Fibroblast of lung (primary cell): ENCODE data around the gene ROR2.

Experiments used
- EZH2 ChIP-seq: IDR thresholded peaks from 2 replicates; pipeline ENCODE4 v1.5.1; 2012; ENCODE audit warnings: low read length, control low read depth, mild to moderate bottlenecking; ENCODE audit errors: missing control alignments
- TF ChIP-seq, protein P1 (sequence below), 2 donors: IDR thresholded peaks in 1 of 2; conservative IDR thresholded peaks in 1 of 2; 1 replicate in 1 of 2; 2 replicates in 1 of 2; pipeline ENCODE4 v1.5.1; 2011 to 2012; ENCODE audit warnings: low read length in 2 of 2, control low read depth in 1 of 2, inconsistent platforms in 1 of 2, low read depth in 1 of 2, mild to moderate bottlenecking in 1 of 2

- TF ChIP-seq, protein P1, sequence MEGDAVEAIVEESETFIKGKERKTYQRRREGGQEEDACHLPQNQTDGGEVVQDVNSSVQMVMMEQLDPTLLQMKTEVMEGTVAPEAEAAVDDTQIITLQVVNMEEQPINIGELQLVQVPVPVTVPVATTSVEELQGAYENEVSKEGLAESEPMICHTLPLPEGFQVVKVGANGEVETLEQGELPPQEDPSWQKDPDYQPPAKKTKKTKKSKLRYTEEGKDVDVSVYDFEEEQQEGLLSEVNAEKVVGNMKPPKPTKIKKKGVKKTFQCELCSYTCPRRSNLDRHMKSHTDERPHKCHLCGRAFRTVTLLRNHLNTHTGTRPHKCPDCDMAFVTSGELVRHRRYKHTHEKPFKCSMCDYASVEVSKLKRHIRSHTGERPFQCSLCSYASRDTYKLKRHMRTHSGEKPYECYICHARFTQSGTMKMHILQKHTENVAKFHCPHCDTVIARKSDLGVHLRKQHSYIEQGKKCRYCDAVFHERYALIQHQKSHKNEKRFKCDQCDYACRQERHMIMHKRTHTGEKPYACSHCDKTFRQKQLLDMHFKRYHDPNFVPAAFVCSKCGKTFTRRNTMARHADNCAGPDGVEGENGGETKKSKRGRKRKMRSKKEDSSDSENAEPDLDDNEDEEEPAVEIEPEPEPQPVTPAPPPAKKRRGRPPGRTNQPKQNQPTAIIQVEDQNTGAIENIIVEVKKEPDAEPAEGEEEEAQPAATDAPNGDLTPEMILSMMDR (conservative IDR thresholded peaks at IDR 0.05 in 1 of 2, IDR thresholded peaks at IDR 0.05 in 1 of 2; ENCODE audit: low read depth in 1 of 2, low read length in 2 of 2), result no peak
- no peak for TF ChIP-seq EZH2
Observed at GRCh38 chr9:91647371-91647770, 302.7 kb downstream of the ROR2 start.
